Osteocyte (in vitro differentiated cells): ENCODE measurements around the gene SH3BP4. TPM values are rescaled to one million over a fixed set of nuclear protein-coding genes. Genes with fewer than 3 reads are reported as not detected.

Experiments used
- DNase-seq: peaks from one replicate; pipeline ENCODE4 v3.0.0; 2021; ENCODE audit warnings: mixed read lengths; ENCODE audit not compliant: unreplicated experiment; ENCODE audit errors: extremely low spot score
- H3K27ac Mint-ChIP-seq: one replicate; pipeline ENCODE4 v1.8.0; 2021; ENCODE audit warnings: mild to moderate bottlenecking, mixed read lengths; ENCODE audit not compliant: unreplicated experiment
- H3K27me3 Mint-ChIP-seq: one replicate; pipeline ENCODE4 v1.8.0; 2021; ENCODE audit warnings: mixed read lengths; ENCODE audit not compliant: unreplicated experiment
- H3K36me3 Mint-ChIP-seq: one replicate; pipeline ENCODE4 v1.8.0; 2021; ENCODE audit warnings: mixed read lengths; ENCODE audit not compliant: unreplicated experiment
- H3K4me1 Mint-ChIP-seq: one replicate; pipeline ENCODE4 v1.8.0; 2021; ENCODE audit warnings: mixed read lengths; ENCODE audit not compliant: unreplicated experiment
- H3K4me3 Mint-ChIP-seq: one replicate; pipeline ENCODE4 v1.8.0; 2021; ENCODE audit warnings: mild to moderate bottlenecking, moderate library complexity, mixed read lengths; ENCODE audit not compliant: unreplicated experiment
- H3K9me3 Mint-ChIP-seq: one replicate; pipeline ENCODE4 v1.8.0; 2021; ENCODE audit warnings: mixed read lengths; ENCODE audit not compliant: unreplicated experiment
- CTCF ChIP-seq: fragments of 200-600 bp; sonication (generic); IDR thresholded peaks from 2 replicates; pipeline ENCODE4 v1.5.0; 2021; ENCODE audit warnings: antibody characterized with exemption, mild to moderate bottlenecking, moderate library complexity
- total RNA-seq: library from RNA; stranded (reverse); gene quantifications from 2 replicates; pipeline ENCODE4 v1.2.1, GENCODE V29; 2021

The SH3BP4 gene
- total RNA-seq, 1 donor from 2014 or later = 60.1 TPM

GRCh38 chr2:234931371-234931770 is 20.4 kb upstream of the SH3BP4 start:
- TF ChIP-seq CTCF = no peak
- Mint-ChIP-seq H3K4me1 (no peaks in the 10 kb centered on the region), H3K36me3 (no peaks in the 10 kb centered on the region), H3K9me3 (no peaks in the 10 kb centered on the region), H3K27ac (no peak overlapping the region), H3K27me3 (no peaks in the 10 kb centered on the region), H3K4me3 (no peak overlapping the region)
- no peak for DNase-seq

- DNase-seq = no peak
- Mint-ChIP-seq H3K27ac (no peak overlapping the region), H3K4me3 (no peak overlapping the region)
Observed at GRCh38 chr2:234932591-234933168, 19.1 kb upstream of the SH3BP4 start.

GRCh38 chr2:234935311-234935710 is 16.5 kb upstream of the SH3BP4 start:
- no peaks in the 10 kb centered on the region for H3K9me3 Mint-ChIP-seq
- DNase-seq = no peak
- no peak overlapping the region for H3K4me3 Mint-ChIP-seq
- no peaks in the 10 kb centered on the region for H3K36me3 Mint-ChIP-seq
- peaks cover 13% of the 10 kb centered on the region for H3K27me3 Mint-ChIP-seq
- no peaks in the 10 kb centered on the region for H3K4me1 Mint-ChIP-seq
- no peak overlapping the region for H3K27ac Mint-ChIP-seq
- no peak for TF ChIP-seq CTCF

More at GRCh38 chr2:234932591-234933168, 19.1 kb upstream of the SH3BP4 start:
- Mint-ChIP-seq H3K27me3 (peaks cover 8% of the 10 kb centered on the region), H3K4me1 (no peaks in the 10 kb centered on the region), H3K36me3 (no peaks in the 10 kb centered on the region), H3K9me3 (no peaks in the 10 kb centered on the region)
- TF ChIP-seq CTCF = no peak

- no peak overlapping the region for H3K4me3 Mint-ChIP-seq
- no peak for DNase-seq
- H3K27ac Mint-ChIP-seq = no peak overlapping the region
- H3K36me3 Mint-ChIP-seq = peaks cover 6% of the 10 kb centered on the region
- peaks cover 13% of the 10 kb centered on the region for H3K9me3 Mint-ChIP-seq
- no peaks in the 10 kb centered on the region for H3K4me1 Mint-ChIP-seq
- peaks cover 24% of the 10 kb centered on the region for H3K27me3 Mint-ChIP-seq
- TF ChIP-seq CTCF = no peak
Observed at GRCh38 chr2:234939576-234939975, 12.2 kb upstream of the SH3BP4 start.

- no peaks in the 10 kb centered on the region for H3K4me1 Mint-ChIP-seq
- H3K27ac Mint-ChIP-seq = no peak overlapping the region
- peaks cover 13% of the 10 kb centered on the region for H3K9me3 Mint-ChIP-seq
- no peak overlapping the region for H3K4me3 Mint-ChIP-seq
- peaks cover 24% of the 10 kb centered on the region for H3K27me3 Mint-ChIP-seq
- DNase-seq = no peak
- TF ChIP-seq CTCF = no peak
- H3K36me3 Mint-ChIP-seq = peaks cover 6% of the 10 kb centered on the region
Observed at GRCh38 chr2:234939996-234940395, 11.8 kb upstream of the SH3BP4 start.
